ENCODE results near the gene DPP3. TPM values are rescaled to one million over a fixed set of nuclear protein-coding genes. Genes with fewer than 3 reads are reported as not detected.

The DPP3 gene
- total RNA-seq, 1 experiment from 2014 or later: 76.2 TPM

- Histone ChIP-seq H4K20me1 (ENCODE audit: insufficient read depth) (0 out of 2 replicates have a peak, but pooled peaks cover 4% of the 10 kb centered on the region), H3K27ac (no peak overlapping the region), H3K4me1 (replicated peaks; ENCODE audit: insufficient read depth) (no peaks in the 10 kb centered on the region), H2AFZ (no peak overlapping the region), H3K9me2 (ENCODE audit: insufficient read depth) (no peaks in the 10 kb centered on the region), H3K9me3 (ENCODE audit: insufficient read depth, low read depth) (no peaks in the 10 kb centered on the region), H3K36me3 (ENCODE audit: low read depth) (no peaks in the 10 kb centered on the region), H3K79me2 (ENCODE audit: low read depth) (no peaks in the 10 kb centered on the region), H3K4me3 (no peak overlapping the region), H3K27me3 (ENCODE audit: insufficient read depth, low read depth) (no peaks in the 10 kb centered on the region), H3K4me2 (no peak overlapping the region), H3F3A (ENCODE audit: insufficient read depth, low read depth) (no peaks in the 10 kb centered on the region)
- POLR2A ChIA-PET (ENCODE audit: unreplicated experiment): no interaction called here
- intact Hi-C loops (cut with micrococcal nuclease; ENCODE audit: unreplicated experiment): no loop called here
- CTCF ChIA-PET: no interaction called here
- TF ChIP-seq CTCF (conservative IDR thresholded peaks at IDR 0.05): no peak
- no peak for TF ChIP-seq EZH2 (IDR thresholded peaks at IDR 0.05; ENCODE audit: low read depth)
- BruUV-seq (replicated peaks): no TSS peak
- no peak for DNase-seq
Observed at GRCh38 chr11:66489636-66490035, 9.4 kb downstream of the DPP3 start.

GRCh38 chr11:66491315-66491935 is 11.2 kb downstream of the DPP3 start:
- intact Hi-C loops (cut with micrococcal nuclease; ENCODE audit: unreplicated experiment): no loop called here
- Histone ChIP-seq H2AFZ (no peak overlapping the region), H4K20me1 (ENCODE audit: insufficient read depth) (0 out of 2 replicates have a peak, but pooled peaks cover 4% of the 10 kb centered on the region), H3K79me2 (ENCODE audit: low read depth) (no peaks in the 10 kb centered on the region), H3F3A (ENCODE audit: insufficient read depth, low read depth) (no peaks in the 10 kb centered on the region), H3K27ac (no peak overlapping the region), H3K36me3 (ENCODE audit: low read depth) (no peaks in the 10 kb centered on the region), H3K4me1 (replicated peaks; ENCODE audit: insufficient read depth) (no peaks in the 10 kb centered on the region), H3K9me3 (ENCODE audit: insufficient read depth, low read depth) (no peaks in the 10 kb centered on the region), H3K27me3 (ENCODE audit: insufficient read depth, low read depth) (no peaks in the 10 kb centered on the region), H3K4me3 (no peak overlapping the region), H3K4me2 (no peak overlapping the region), H3K9me2 (ENCODE audit: insufficient read depth) (no peaks in the 10 kb centered on the region)
- CTCF ChIA-PET: interaction anchor here (0.6 to 1.2 kb wide), 4 partner anchors 13 to 275 kb away, joined by 3 to 6 read pairs (median 3); no protein-coding TSS in a partner anchor
- TF ChIP-seq CTCF (conservative IDR thresholded peaks at IDR 0.05) (peak; percentile 65), EZH2 (IDR thresholded peaks at IDR 0.05; ENCODE audit: low read depth) (no peak)
- POLR2A ChIA-PET (ENCODE audit: unreplicated experiment): interaction anchor here (0.7 kb wide), 1 partner anchor 19 kb away, joined by 4 read pairs; the partner anchor contains the start of gene BBS1
- no TSS peak for BruUV-seq (replicated peaks)
- no peak for DNase-seq

DNA sequence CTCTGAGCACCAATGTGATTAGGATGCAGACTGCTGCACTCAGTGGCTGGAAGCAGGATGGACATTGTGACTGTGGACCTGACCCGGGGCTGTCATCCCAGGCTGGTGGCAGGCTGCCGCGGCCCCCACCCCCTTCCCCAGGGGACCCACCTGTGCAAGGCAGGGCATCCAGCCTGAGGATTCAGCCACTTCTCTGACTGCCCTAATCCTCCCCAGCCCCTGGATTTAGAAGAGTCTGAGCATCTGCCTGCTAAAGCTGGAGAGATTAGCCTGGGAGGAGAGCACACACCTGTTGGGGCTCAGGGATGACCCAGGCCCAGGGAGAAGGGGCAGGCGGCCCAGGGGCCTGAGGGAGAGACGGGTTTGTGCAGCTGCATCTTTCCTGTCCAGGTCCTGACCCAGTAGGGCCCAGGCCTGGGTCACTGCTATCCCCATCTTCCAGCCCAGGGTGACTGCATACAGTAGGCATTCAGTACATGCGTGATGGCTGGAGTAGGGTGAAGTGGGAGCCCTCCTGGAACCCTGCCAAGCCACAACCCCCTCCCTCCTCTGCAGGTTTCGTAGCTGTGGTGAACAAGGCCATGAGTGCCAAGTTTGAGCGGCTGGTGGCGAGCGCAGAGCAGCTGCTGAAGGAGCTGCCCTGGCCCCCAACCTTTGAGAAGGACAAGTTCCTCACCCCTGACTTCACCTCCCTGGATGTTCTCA is 12.1 kb downstream of the DPP3 start:
- H3K27me3 ChIP-seq (ENCODE audit: insufficient read depth, low read depth): no peaks in the 10 kb centered on the region
- H3K9me2 ChIP-seq (ENCODE audit: insufficient read depth): no peaks in the 10 kb centered on the region
- no TSS peak for BruUV-seq (replicated peaks)
- H3K4me2 ChIP-seq: no peak overlapping the region
- H3K9me3 ChIP-seq (ENCODE audit: insufficient read depth, low read depth): no peaks in the 10 kb centered on the region
- no peaks in the 10 kb centered on the region for H3F3A ChIP-seq (ENCODE audit: insufficient read depth, low read depth)
- H3K4me1 ChIP-seq (replicated peaks; ENCODE audit: insufficient read depth): no peaks in the 10 kb centered on the region
- 0 out of 2 replicates have a peak, but pooled peaks cover 4% of the 10 kb centered on the region for H4K20me1 ChIP-seq (ENCODE audit: insufficient read depth)
- no peaks in the 10 kb centered on the region for H3K36me3 ChIP-seq (ENCODE audit: low read depth)
- ChIA-PET CTCF (interaction anchor here (0.6 to 0.7 kb wide), 2 partner anchors 26 to 274 kb away, joined by 4 to 6 read pairs; partner anchors contain the start of gene PELI3), POLR2A (ENCODE audit: unreplicated experiment) (no interaction called here)
- no peaks in the 10 kb centered on the region for H3K79me2 ChIP-seq (ENCODE audit: low read depth)
- no peak overlapping the region for H3K4me3 ChIP-seq
- no peak overlapping the region for H3K27ac ChIP-seq
- no peak for DNase-seq
- no peak overlapping the region for H2AFZ ChIP-seq
- TF ChIP-seq CTCF (conservative IDR thresholded peaks at IDR 0.05) (no peak), EZH2 (IDR thresholded peaks at IDR 0.05; ENCODE audit: low read depth) (no peak)
- intact Hi-C loops (cut with micrococcal nuclease; ENCODE audit: unreplicated experiment): no loop called here

All from PC-9 (cell line).